Mucosa of descending colon (tissue), 3 donors: ENCODE measurements around the gene PDE11A. TPM values are rescaled to one million over a fixed set of nuclear protein-coding genes. Genes with fewer than 3 reads are reported as not detected.

Experiments
- ATAC-seq: fragments of 200-7000 bp; cut with Tn5 transposase; one replicate; pipeline ENCODE4 v1.9.1; 2020; ENCODE audit warnings: mild to moderate bottlenecking, moderate library complexity
- DNase-seq, 3 donors: peaks; one replicate each; pipeline ENCODE4 v3.0.0-alpha.2; 2020
- H3K36me3 ChIP-seq: fragments of 200-600 bp; one replicate; pipeline ENCODE4 v1.8.0; 2021; ENCODE audit warnings: low read depth, mild to moderate bottlenecking
- H3K4me1 ChIP-seq: fragments of 200-600 bp; one replicate; pipeline ENCODE4 v1.8.0; 2021; ENCODE audit warnings: low read depth, mild to moderate bottlenecking
- H3K4me3 ChIP-seq: fragments of 200-600 bp; one replicate; pipeline ENCODE4 v1.8.0; 2021; ENCODE audit warnings: mild to moderate bottlenecking
- H3K9me3 ChIP-seq: fragments of 200-600 bp; one replicate; pipeline ENCODE4 v1.8.0; 2021; ENCODE audit warnings: mild to moderate bottlenecking
- CTCF ChIP-seq: fragments of 200-600 bp; IDR thresholded peaks from one replicate; pipeline ENCODE4 v1.8.0; 2022; ENCODE audit warnings: antibody characterized with exemption, mild to moderate bottlenecking
- intact Hi-C, 2 donors: fragments of 100-400 bp; cut with DNase I in 1 of 2; cut with micrococcal nuclease in 1 of 2; formaldehyde crosslinking; loops; one replicate each; pipeline versions ENCODE4 v1.11.0 to v1.11.1; 2022; cut with DNase I, micrococcal nuclease
- total RNA-seq, 3 donors: library from RNA; stranded (reverse); fragmentation: NEBNext Ultra II Directional in 2 of 3; extraction: Animal tissue kit (Norgen Biotek cat#: 25700) in 2 of 3; gene quantifications; one replicate each; pipeline versions ENCODE4 v1.2.1 to v1.2.4, GENCODE V29; 2021 to 2023
- donor health status: DM: no; HTN: no; CAD: no; lungs with moderate emphysema.
- donor health status: DM: no; HTN: no; CAD: no.
- donor health status: DM: no; HTN: yes; CAD: no.

The PDE11A gene
- total RNA-seq, 3 donors from 2014 or later = 1.0 to 3.2 (median 2.7) TPM

GRCh38 chr2:177745531-177745930 is 327.0 kb downstream of the PDE11A start:
- ATAC-seq (no peak), DNase-seq (no peak)
- intact Hi-C loops = no loop called here
- Histone ChIP-seq H3K4me3 (no peak overlapping the region), H3K4me1 (no peaks in the 10 kb centered on the region), H3K9me3 (no peaks in the 10 kb centered on the region), H3K36me3 (no peaks in the 10 kb centered on the region)
- TF ChIP-seq CTCF = no peak

- TF ChIP-seq CTCF = no peak
These were observed 329.7 kb downstream of the PDE11A start for GRCh38 chr2:177742851-177743250.

GRCh38 chr2:177741866-177742265 is 330.7 kb downstream of the PDE11A start:
- Histone ChIP-seq H3K9me3 (no peaks in the 10 kb centered on the region), H3K4me1 (no peaks in the 10 kb centered on the region), H3K36me3 (no peaks in the 10 kb centered on the region), H3K4me3 (no peak overlapping the region)
- DNase-seq (no peak), ATAC-seq (no peak)
- intact Hi-C loops = no loop called here
- TF ChIP-seq CTCF = no peak

More at GRCh38 chr2:177742851-177743250, 329.7 kb downstream of the PDE11A start:
- intact Hi-C loops = no loop called here
- Histone ChIP-seq H3K36me3 (no peaks in the 10 kb centered on the region), H3K4me1 (no peaks in the 10 kb centered on the region), H3K4me3 (no peak overlapping the region), H3K9me3 (no peaks in the 10 kb centered on the region)
- ATAC-seq = no peak
- no peak for DNase-seq

GRCh38 chr2:177740700-177741099 is 331.9 kb downstream of the PDE11A start:
- DNase-seq (no peak), ATAC-seq (no peak)
- Histone ChIP-seq H3K9me3 (no peaks in the 10 kb centered on the region), H3K36me3 (no peaks in the 10 kb centered on the region), H3K4me3 (no peak overlapping the region), H3K4me1 (no peaks in the 10 kb centered on the region)
- no peak for TF ChIP-seq CTCF
- intact Hi-C loops = no loop called here

- DNase-seq (no peak), ATAC-seq (no peak)
- no peaks in the 10 kb centered on the region for H3K4me1 ChIP-seq
- no peaks in the 10 kb centered on the region for H3K36me3 ChIP-seq
- no peak for TF ChIP-seq CTCF
- no peak overlapping the region for H3K4me3 ChIP-seq
- intact Hi-C loops = no loop called here
- no peaks in the 10 kb centered on the region for H3K9me3 ChIP-seq
These were observed 333.9 kb downstream of the PDE11A start for GRCh38 chr2:177738461-177739235.
